ENCODE results near the gene UBE4B.
A peak's percentile ranks its signal among the peaks of the same experiment; 100 is the strongest.

UBE4B gene

DNA sequence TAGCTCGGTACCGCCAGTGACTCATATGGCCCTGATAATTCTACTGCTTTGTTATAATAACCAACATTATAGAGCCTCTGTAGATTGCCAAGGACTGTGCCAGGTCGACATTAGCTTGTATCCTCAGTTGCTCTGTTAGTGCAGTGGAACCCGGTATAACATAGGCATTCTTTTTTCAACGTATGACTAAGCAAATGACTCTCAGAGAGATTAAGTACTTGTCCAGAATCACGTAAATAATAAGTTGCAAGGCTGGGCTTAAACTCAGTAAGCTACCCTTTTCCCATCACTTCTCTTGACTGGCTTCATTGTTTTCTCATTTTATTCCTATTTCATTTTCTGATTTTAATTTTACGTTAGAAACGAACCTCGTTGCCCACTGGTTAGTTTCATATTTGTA, 85.1 kb downstream of the UBE4B start:
- H3K23ac ChIP-seq (ENCODE audit: low read length) = no peak overlapping the region
- H2BK5ac ChIP-seq (ENCODE audit: low read depth, low read length, poor library complexity) = no peak overlapping the region
- H2BK120ac ChIP-seq (ENCODE audit: insufficient read depth, low read length, poor library complexity) = no peak overlapping the region
- H2AFZ ChIP-seq (ENCODE audit: insufficient read depth, low read length, poor library complexity) = no peak overlapping the region
- no peak overlapping the region for H3K27ac ChIP-seq (ENCODE audit: low read depth, low read length)
- H2AK5ac ChIP-seq (ENCODE audit: low read length) = no peak overlapping the region
- no peak overlapping the region for H3K9ac ChIP-seq (ENCODE audit: low read length)
- no peaks in the 10 kb centered on the region for H3K9me3 ChIP-seq (ENCODE audit: insufficient read depth, low read depth, low read length)
- H3K79me1 ChIP-seq (ENCODE audit: low read length) = no peaks in the 10 kb centered on the region
- H4K91ac ChIP-seq (ENCODE audit: low read depth, low read length) = no peak overlapping the region
- no peak overlapping the region for H3K4ac ChIP-seq (ENCODE audit: low read depth, low read length)
- peaks cover 17 to 23% of the 10 kb centered on the region in 2 experiments for H3K36me3 ChIP-seq (ENCODE audit: control insufficient read depth in 1 of 2, insufficient read depth in 2 of 2, low read length in 2 of 2)
- H3K18ac ChIP-seq (ENCODE audit: low read length) = no peak overlapping the region
- WGBS (ENCODE audit: extremely low coverage, insufficient coverage, insufficient read length) = no CpG with 5 or more reads among the region's 9 CpGs
- no peak overlapping the region for H2BK12ac ChIP-seq (ENCODE audit: low read length)
- no peaks in the 10 kb centered on the region for H3K79me2 ChIP-seq (ENCODE audit: control insufficient read depth, insufficient read depth, low read length, poor library complexity)
- H4K12ac ChIP-seq (ENCODE audit: low read depth, low read length) = no peak overlapping the region
- H3K4me2 ChIP-seq (ENCODE audit: low read length) = no peak overlapping the region
- no peaks in the 10 kb centered on the region for H3K27me3 ChIP-seq (ENCODE audit: insufficient read depth, low read length)
- H3K14ac ChIP-seq (ENCODE audit: low read length) = no peak overlapping the region
- H3K4me3 ChIP-seq (ENCODE audit: low read depth, low read length) = no peak overlapping the region
- no peaks in the 10 kb centered on the region for H3K4me1 ChIP-seq (ENCODE audit: control insufficient read depth in 1 of 2, insufficient read depth in 2 of 2, low read length in 2 of 2)
- H4K8ac ChIP-seq (ENCODE audit: low read depth, low read length) = no peak overlapping the region
- DNase-seq = no peak

- H3K27ac ChIP-seq (ENCODE audit: low read depth, low read length) = no peak overlapping the region
- no peaks in the 10 kb centered on the region for H3K9me3 ChIP-seq (ENCODE audit: insufficient read depth, low read depth, low read length)
- peaks cover 13 to 16% of the 10 kb centered on the region in 2 experiments for H3K36me3 ChIP-seq (ENCODE audit: control insufficient read depth in 1 of 2, insufficient read depth in 2 of 2, low read length in 2 of 2)
- H3K4me2 ChIP-seq (ENCODE audit: low read length) = no peak overlapping the region
- no peak overlapping the region for H4K8ac ChIP-seq (ENCODE audit: low read depth, low read length)
- no peak overlapping the region for H2BK120ac ChIP-seq (ENCODE audit: insufficient read depth, low read length, poor library complexity)
- H2AFZ ChIP-seq (ENCODE audit: insufficient read depth, low read length, poor library complexity) = no peak overlapping the region
- no peak overlapping the region for H3K4ac ChIP-seq (ENCODE audit: low read depth, low read length)
- H2AK5ac ChIP-seq (ENCODE audit: low read length) = no peak overlapping the region
- H3K27me3 ChIP-seq (ENCODE audit: insufficient read depth, low read length) = no peaks in the 10 kb centered on the region
- H3K14ac ChIP-seq (ENCODE audit: low read length) = no peak overlapping the region
- no peak overlapping the region for H3K23ac ChIP-seq (ENCODE audit: low read length)
- H3K79me2 ChIP-seq (ENCODE audit: control insufficient read depth, insufficient read depth, low read length, poor library complexity) = no peaks in the 10 kb centered on the region
- no peak overlapping the region for H4K12ac ChIP-seq (ENCODE audit: low read depth, low read length)
- H3K18ac ChIP-seq (ENCODE audit: low read length) = no peak overlapping the region
- peak overlapping the region; percentile 15 for H2BK12ac ChIP-seq (ENCODE audit: low read length)
- no peak overlapping the region for H4K91ac ChIP-seq (ENCODE audit: low read depth, low read length)
- H3K4me3 ChIP-seq (ENCODE audit: low read depth, low read length) = no peak overlapping the region
- H3K4me1 ChIP-seq (ENCODE audit: control insufficient read depth in 1 of 2, insufficient read depth in 2 of 2, low read length in 2 of 2) = peaks cover 0 to 3% of the 10 kb centered on the region in 2 experiments
- H3K9ac ChIP-seq (ENCODE audit: low read length) = no peak overlapping the region
- DNase-seq = no peak
- H3K79me1 ChIP-seq (ENCODE audit: low read length) = no peaks in the 10 kb centered on the region
- no CpG with 5 or more reads among the region's 7 CpGs for WGBS (ENCODE audit: extremely low coverage, insufficient coverage, insufficient read length)
- H2BK5ac ChIP-seq (ENCODE audit: low read depth, low read length, poor library complexity) = no peak overlapping the region
Observed at GRCh38 chr1:10121688-10122087, 88.9 kb downstream of the UBE4B start.

DNA sequence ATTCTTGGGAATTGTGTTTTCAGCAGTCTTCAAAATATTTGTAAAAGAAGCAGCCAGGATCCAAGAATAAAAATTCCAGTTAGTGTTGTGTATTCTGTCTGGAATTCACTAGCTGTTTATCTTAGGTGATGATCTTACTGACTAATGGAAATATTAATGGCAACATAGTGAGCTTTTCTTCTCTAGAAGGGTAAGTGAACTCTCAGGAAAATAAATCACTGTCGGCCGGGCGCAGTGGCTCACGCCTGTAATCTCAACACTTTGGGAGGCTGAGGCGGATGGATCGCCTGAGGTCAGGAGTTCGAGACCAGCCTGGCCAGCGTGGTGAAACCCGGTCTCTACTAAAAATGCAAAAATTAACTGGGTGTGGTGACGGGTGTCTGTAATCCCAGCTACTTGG, 90.2 kb downstream of the UBE4B start:
- Histone ChIP-seq H2BK120ac (ENCODE audit: insufficient read depth, low read length, poor library complexity) (no peak overlapping the region), H3K79me1 (ENCODE audit: low read length) (no peaks in the 10 kb centered on the region), H3K18ac (ENCODE audit: low read length) (no peak overlapping the region), H3K9me3 (ENCODE audit: insufficient read depth, low read depth, low read length) (no peaks in the 10 kb centered on the region), H3K4me3 (ENCODE audit: low read depth, low read length) (no peak overlapping the region), H4K12ac (ENCODE audit: low read depth, low read length) (no peak overlapping the region), H3K36me3 (ENCODE audit: control insufficient read depth in 1 of 2, insufficient read depth in 2 of 2, low read length in 2 of 2) (peaks cover 10 to 16% of the 10 kb centered on the region in 2 experiments), H3K23ac (ENCODE audit: low read length) (no peak overlapping the region), H3K4me2 (ENCODE audit: low read length) (no peak overlapping the region), H3K27me3 (ENCODE audit: insufficient read depth, low read length) (no peaks in the 10 kb centered on the region), H4K91ac (ENCODE audit: low read depth, low read length) (no peak overlapping the region), H2BK12ac (ENCODE audit: low read length) (peak overlapping the region; percentile 40), H2BK5ac (ENCODE audit: low read depth, low read length, poor library complexity) (no peak overlapping the region), H2AK5ac (ENCODE audit: low read length) (no peak overlapping the region), H3K27ac (ENCODE audit: low read depth, low read length) (peak overlapping the region; percentile 24), H3K4ac (ENCODE audit: low read depth, low read length) (no peak overlapping the region), H3K9ac (ENCODE audit: low read length) (no peak overlapping the region), H4K8ac (ENCODE audit: low read depth, low read length) (no peak overlapping the region), H2AFZ (ENCODE audit: insufficient read depth, low read length, poor library complexity) (no peak overlapping the region), H3K4me1 (ENCODE audit: control insufficient read depth in 1 of 2, insufficient read depth in 2 of 2, low read length in 2 of 2) (peaks cover 0 to 3% of the 10 kb centered on the region in 2 experiments), H3K79me2 (ENCODE audit: control insufficient read depth, insufficient read depth, low read length, poor library complexity) (no peaks in the 10 kb centered on the region), H3K14ac (ENCODE audit: low read length) (no peak overlapping the region)
- WGBS (ENCODE audit: extremely low coverage, insufficient coverage, insufficient read length) = no CpG with 5 or more reads among the region's 10 CpGs
- peak; percentile 68 to 86 for DNase-seq

DNA sequence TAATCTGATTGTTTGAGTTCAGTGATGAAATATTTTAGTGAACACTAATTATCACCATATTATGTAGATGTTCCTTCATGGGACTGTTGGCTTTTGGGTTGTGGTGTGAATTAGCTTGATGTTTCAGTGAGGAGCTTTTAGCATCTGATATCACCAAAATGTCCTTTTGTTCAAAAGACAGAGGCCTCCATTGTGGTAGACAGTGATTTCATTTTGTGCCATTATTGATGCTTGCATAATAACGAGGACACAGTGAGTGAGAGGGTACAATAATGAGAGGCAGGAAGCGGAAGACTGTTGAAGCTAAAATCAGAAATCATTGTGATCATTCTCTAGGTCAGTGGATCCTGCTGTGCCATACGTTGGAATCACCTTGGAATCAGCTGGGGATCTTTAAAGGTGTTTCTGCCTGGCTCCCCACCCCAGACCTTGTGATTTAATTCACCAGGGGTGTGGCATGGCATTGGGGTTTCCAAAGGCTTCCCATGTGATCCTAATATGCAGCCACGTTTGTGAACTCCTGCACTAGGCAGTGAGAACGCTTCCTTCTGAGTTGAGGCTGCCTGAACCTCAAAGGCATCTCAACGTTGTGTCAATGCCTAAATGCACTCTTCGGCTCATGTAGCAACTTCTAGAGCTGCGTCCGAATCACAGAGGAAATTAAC, 95.5 kb downstream of the UBE4B start:
- Histone ChIP-seq H3K14ac (ENCODE audit: low read length) (no peak overlapping the region), H3K4me1 (ENCODE audit: control insufficient read depth in 1 of 2, insufficient read depth in 2 of 2, low read length in 2 of 2) (no peaks in the 10 kb centered on the region), H3K4me3 (ENCODE audit: low read depth, low read length) (no peak overlapping the region), H3K9ac (ENCODE audit: low read length) (no peak overlapping the region), H3K79me1 (ENCODE audit: low read length) (no peaks in the 10 kb centered on the region), H3K18ac (ENCODE audit: low read length) (no peak overlapping the region), H2BK12ac (ENCODE audit: low read length) (no peak overlapping the region), H2BK120ac (ENCODE audit: insufficient read depth, low read length, poor library complexity) (no peak overlapping the region), H3K27me3 (ENCODE audit: insufficient read depth, low read length) (no peaks in the 10 kb centered on the region), H4K91ac (ENCODE audit: low read depth, low read length) (no peak overlapping the region), H2BK5ac (ENCODE audit: low read depth, low read length, poor library complexity) (no peak overlapping the region), H4K12ac (ENCODE audit: low read depth, low read length) (no peak overlapping the region), H3K4me2 (ENCODE audit: low read length) (no peak overlapping the region), H3K9me3 (ENCODE audit: insufficient read depth, low read depth, low read length) (no peaks in the 10 kb centered on the region), H2AFZ (ENCODE audit: insufficient read depth, low read length, poor library complexity) (no peak overlapping the region), H3K27ac (ENCODE audit: low read depth, low read length) (no peak overlapping the region), H3K23ac (ENCODE audit: low read length) (no peak overlapping the region), H3K4ac (ENCODE audit: low read depth, low read length) (no peak overlapping the region), H2AK5ac (ENCODE audit: low read length) (no peak overlapping the region), H4K8ac (ENCODE audit: low read depth, low read length) (no peak overlapping the region), H3K79me2 (ENCODE audit: control insufficient read depth, insufficient read depth, low read length, poor library complexity) (no peaks in the 10 kb centered on the region), H3K36me3 (ENCODE audit: control insufficient read depth in 1 of 2, insufficient read depth in 2 of 2, low read length in 2 of 2) (peaks cover 22 to 29% of the 10 kb centered on the region in 2 experiments)
- WGBS (ENCODE audit: extremely low coverage, insufficient coverage, insufficient read length) = no CpG with 5 or more reads among the region's 9 CpGs
- DNase-seq = no peak
